DOHH2 (cell line): ENCODE measurements around the gene GJD2.

Source experiments
- H3F3A ChIP-seq: fragments of 200-600 bp; sonication (generic), shearing (Covaris generic); 2 replicates; pipeline ENCODE4 v1.6.0; 2016; ENCODE audit warnings: antibody characterized with exemption, mild to moderate bottlenecking; ENCODE audit not compliant: control insufficient read depth, insufficient read depth
- H3K27ac ChIP-seq: fragments of 200-600 bp; sonication (generic); 2 replicates; pipeline ENCODE4 v1.5.1; 2014; ENCODE audit warnings: low read depth, mild to moderate bottlenecking, low read length, moderate library complexity
- H3K27me3 ChIP-seq: fragments of 200-600 bp; sonication (generic); 2 replicates; pipeline ENCODE4 v1.6.1; 2014; ENCODE audit warnings: mild to moderate bottlenecking, low read length, mixed read lengths; ENCODE audit not compliant: control insufficient read depth
- H3K36me3 ChIP-seq: fragments of 200-600 bp; sonication (generic); 2 replicates; pipeline ENCODE4 v1.6.1; 2014; ENCODE audit warnings: mild to moderate bottlenecking, low read length, moderate library complexity, mixed read lengths; ENCODE audit not compliant: control insufficient read depth
- H3K4me1 ChIP-seq: fragments of 200-600 bp; sonication (generic); 2 replicates; pipeline ENCODE4 v1.6.1; 2014; ENCODE audit warnings: mild to moderate bottlenecking, low read length, mixed read lengths; ENCODE audit not compliant: control insufficient read depth
- H3K4me2 ChIP-seq: fragments of 200-600 bp; sonication (generic); 2 replicates; pipeline ENCODE4 v1.6.0; 2014; ENCODE audit warnings: mild to moderate bottlenecking, low read length, moderate library complexity
- H3K4me3 ChIP-seq: fragments of 200-600 bp; sonication (generic); 2 replicates; pipeline ENCODE4 v1.5.1; 2014; ENCODE audit warnings: mild to moderate bottlenecking, low read length, mixed read lengths
- H3K79me2 ChIP-seq: fragments of 200-600 bp; sonication (generic); 2 replicates; pipeline ENCODE4 v1.6.1; 2014; ENCODE audit warnings: mild to moderate bottlenecking, low read length, mixed read lengths; ENCODE audit not compliant: control insufficient read depth
- H3K9me2 ChIP-seq: fragments of 200-600 bp; sonication (generic); replicated peaks from 2 replicates; pipeline ENCODE4 v1.6.1; 2014; ENCODE audit warnings: mild to moderate bottlenecking, low read length, mixed read lengths; ENCODE audit not compliant: control insufficient read depth
- H3K9me3 ChIP-seq: fragments of 200-600 bp; sonication (generic); 2 replicates; pipeline ENCODE4 v1.6.1; 2014; ENCODE audit warnings: antibody characterized with exemption, low read length, mixed read lengths; ENCODE audit not compliant: control insufficient read depth, insufficient read depth
- H4K20me1 ChIP-seq: fragments of 200-600 bp; sonication (generic); 2 replicates; pipeline ENCODE4 v1.6.0; 2014; ENCODE audit warnings: low read depth, mild to moderate bottlenecking, antibody characterized with exemption, low read length, moderate library complexity; ENCODE audit not compliant: control insufficient read depth, insufficient read depth
- CTCF ChIP-seq: fragments of 200-600 bp; sonication (generic); IDR thresholded peaks from one replicate; pipeline ENCODE4 v1.5.1; 2014; ENCODE audit warnings: antibody characterized with exemption, mild to moderate bottlenecking, low read depth, low read length; ENCODE audit not compliant: poor library complexity, severe bottlenecking
- EZH2phosphoT487 ChIP-seq: fragments of 200-600 bp; sonication (generic); IDR thresholded peaks from 2 replicates; pipeline ENCODE4 v1.6.1; 2017; ENCODE audit warnings: borderline replicate concordance, mild to moderate bottlenecking, antibody characterized with exemption, low read length, moderate library complexity, mixed read lengths

The GJD2 gene

GRCh38 chr15:34754674-34755418, at the start of gene GJD2:
Gene GJD2 (minus strand): TSS chr15:34754998. CDS start chr15:34754488, 510 bp downstream.
- peaks cover 14% of the 10 kb centered on the region for H3K27me3 ChIP-seq

GRCh38 chr15:34804113-34804512, 49.3 kb upstream of the GJD2 start:
- H3K4me3 ChIP-seq, result no peak overlapping the region
- H4K20me1 ChIP-seq, result no peaks in the 10 kb centered on the region
- TF ChIP-seq EZH2phosphoT487, result no peak
- TF ChIP-seq CTCF, result no peak
- H3K36me3 ChIP-seq, result no peaks in the 10 kb centered on the region
- 0 out of 2 replicates have a peak, but pooled peaks cover 6% of the 10 kb centered on the region for H3K27me3 ChIP-seq
- H3K27ac ChIP-seq, result no peak overlapping the region
- H3K4me2 ChIP-seq, result no peak overlapping the region
- H3F3A ChIP-seq, result no peaks in the 10 kb centered on the region
- no peaks in the 10 kb centered on the region for H3K79me2 ChIP-seq
- no peaks in the 10 kb centered on the region; the same call in 1 of the 2 replicates for H3K9me2 ChIP-seq
- no peaks in the 10 kb centered on the region for H3K9me3 ChIP-seq
- no peaks in the 10 kb centered on the region for H3K4me1 ChIP-seq

More at GRCh38 chr15:34754674-34755418, at the start of gene GJD2:
- H3F3A ChIP-seq, result no peaks in the 10 kb centered on the region
- H3K9me3 ChIP-seq, result no peaks in the 10 kb centered on the region
- H3K79me2 ChIP-seq, result no peaks in the 10 kb centered on the region
- no peaks in the 10 kb centered on the region for H3K36me3 ChIP-seq
- H3K4me2 ChIP-seq, result no peak within 1 kb of the TSS
- H3K27ac ChIP-seq, result no peak within 1 kb of the TSS
- no peak within 1 kb of the TSS for H3K4me3 ChIP-seq
- no peaks in the 10 kb centered on the region for H3K9me2 ChIP-seq
- no peaks in the 10 kb centered on the region for H3K4me1 ChIP-seq
- no peak for TF ChIP-seq EZH2phosphoT487
- TF ChIP-seq CTCF, result no peak
- no peaks in the 10 kb centered on the region for H4K20me1 ChIP-seq

- Histone ChIP-seq H4K20me1 (no peaks in the 10 kb centered on the region), H3K27me3 (0 out of 2 replicates have a peak, but pooled peaks cover 6% of the 10 kb centered on the region), H3K9me3 (no peaks in the 10 kb centered on the region), H3K9me2 (no peaks in the 10 kb centered on the region; the same call in 1 of the 2 replicates), H3K36me3 (no peaks in the 10 kb centered on the region), H3K4me1 (no peaks in the 10 kb centered on the region), H3K79me2 (no peaks in the 10 kb centered on the region), H3K4me2 (no peak overlapping the region), H3K27ac (no peak overlapping the region), H3K4me3 (no peak overlapping the region), H3F3A (no peaks in the 10 kb centered on the region)
- no peak for TF ChIP-seq CTCF
Observed at GRCh38 chr15:34802803-34803750, 48.3 kb upstream of the GJD2 start.
